Mesendoderm (in vitro differentiated cells): Measurements from ENCODE around the gene CCDC175.
A peak's percentile ranks its signal among the peaks of the same experiment; 100 is the strongest.

Source experiments
- DNase-seq: peaks from one replicate; pipeline ENCODE4 v3.0.0; 2013
- H2AK5ac ChIP-seq: 2 replicates; pipeline ENCODE4 v1.6.1; 2013; ENCODE audit warnings: low read length, inconsistent platforms
- H2BK120ac ChIP-seq: 2 replicates; pipeline ENCODE4 v1.6.1; 2013; ENCODE audit warnings: low read depth, mild to moderate bottlenecking, low read length, moderate library complexity, mixed read lengths
- H2BK15ac ChIP-seq: replicated peaks from 2 replicates; pipeline ENCODE4 v1.6.1; 2013; ENCODE audit warnings: low read depth, mild to moderate bottlenecking, moderate library complexity
- H2BK5ac ChIP-seq: 2 replicates; pipeline ENCODE4 v1.6.1; 2013; ENCODE audit warnings: low read length, inconsistent platforms
- H3K18ac ChIP-seq: 2 replicates; pipeline ENCODE4 v1.6.1; 2013; ENCODE audit warnings: mild to moderate bottlenecking, low read length, mixed read lengths
- H3K23ac ChIP-seq: one replicate; pipeline ENCODE4 v1.6.1; 2013; ENCODE audit warnings: low read length
- H3K27ac ChIP-seq: 2 replicates; pipeline ENCODE4 v1.5.1; 2013; ENCODE audit warnings: low read depth, mild to moderate bottlenecking, inconsistent platforms, low read length, moderate library complexity
- H3K27me3 ChIP-seq: 2 replicates; pipeline ENCODE4 v1.6.1; 2013; ENCODE audit warnings: low read length, control low read depth, mild to moderate bottlenecking, inconsistent platforms; ENCODE audit not compliant: insufficient read depth, poor library complexity
- H3K36me3 ChIP-seq: 2 replicates; pipeline ENCODE4 v1.6.1; 2013; ENCODE audit warnings: low read length, inconsistent platforms; ENCODE audit not compliant: control insufficient read depth, insufficient read depth
- H3K4ac ChIP-seq: one replicate; pipeline ENCODE4 v1.6.1; 2013; ENCODE audit warnings: low read depth, mild to moderate bottlenecking, low read length, moderate library complexity
- H3K4me1 ChIP-seq: 2 replicates; pipeline ENCODE4 v1.6.1; 2013; ENCODE audit warnings: low read depth, low read length, inconsistent platforms; ENCODE audit not compliant: control insufficient read depth
- H3K4me2 ChIP-seq: 2 replicates; pipeline ENCODE4 v1.6.1; 2013; ENCODE audit warnings: low read length
- H3K4me3 ChIP-seq: 2 replicates; pipeline ENCODE4 v1.5.1; 2013; ENCODE audit warnings: mild to moderate bottlenecking, low read length
- H3K56ac ChIP-seq: one replicate; pipeline ENCODE4 v1.6.1; 2013; ENCODE audit warnings: low read length
- H3K79me1 ChIP-seq: 2 replicates; pipeline ENCODE4 v1.6.1; 2013; ENCODE audit warnings: low read length, inconsistent platforms
- H3K79me2 ChIP-seq: 2 replicates; pipeline ENCODE4 v1.6.1; 2013; ENCODE audit warnings: mild to moderate bottlenecking, low read length; ENCODE audit not compliant: control insufficient read depth, insufficient read depth
- H3K9ac ChIP-seq: 2 replicates; pipeline ENCODE4 v1.6.1; 2013; ENCODE audit warnings: low read length, inconsistent platforms
- H4K5ac ChIP-seq: one replicate; pipeline ENCODE4 v1.6.1; 2013; ENCODE audit warnings: low read length
- H4K8ac ChIP-seq: one replicate; pipeline ENCODE4 v1.6.1; 2013; ENCODE audit warnings: low read depth, mild to moderate bottlenecking, control low read depth, low read length, moderate library complexity
- WGBS: extraction: QIAGEN DNeasy Blood & Tissue Kit; methylation state at CpG from one replicate; pipeline ENCODE4 v1.1.7; 2013; ENCODE audit warnings: low lambda C conversion rate, missing lambda C conversion rate; ENCODE audit not compliant: insufficient coverage; ENCODE audit errors: extremely low coverage; 5-methylcytosine and 5-hydroxymethylcytosine counted together

The CCDC175 gene

GRCh38 chr14:59595071-59595470 lies 18.5 kb upstream of the CCDC175 start:
- DNase-seq, result no peak
- Histone ChIP-seq H3K4me3 (no peak overlapping the region), H2BK120ac (no peak overlapping the region), H2AK5ac (no peak overlapping the region), H2BK5ac (no peak overlapping the region), H3K4ac (no peak overlapping the region), H3K36me3 (no peaks in the 10 kb centered on the region), H3K18ac (no peak overlapping the region), H2BK15ac (no peak overlapping the region), H4K5ac (no peak overlapping the region), H3K79me2 (no peaks in the 10 kb centered on the region), H4K8ac (no peak overlapping the region), H3K27me3 (no peaks in the 10 kb centered on the region), H3K4me2 (no peak overlapping the region), H3K56ac (no peak overlapping the region), H3K9ac (no peak overlapping the region), H3K79me1 (no peaks in the 10 kb centered on the region), H3K23ac (no peak overlapping the region), H3K27ac (no peak overlapping the region), H3K4me1 (no peaks in the 10 kb centered on the region)
- no CpG with 5 or more reads among the region's 6 CpGs for WGBS

- no peak overlapping the region for H2BK15ac ChIP-seq
- H3K4me3 ChIP-seq, result no peak overlapping the region
- H3K4me2 ChIP-seq, result no peak overlapping the region
- no peak for DNase-seq
- no peak overlapping the region for H4K5ac ChIP-seq
- H3K27ac ChIP-seq, result no peak overlapping the region
- no peaks in the 10 kb centered on the region for H3K79me1 ChIP-seq
- H3K18ac ChIP-seq, result no peak overlapping the region
- H3K9ac ChIP-seq, result no peak overlapping the region
- no peak overlapping the region for H2BK120ac ChIP-seq
- no peaks in the 10 kb centered on the region for H3K36me3 ChIP-seq
- no peak overlapping the region for H2BK5ac ChIP-seq
- H3K4me1 ChIP-seq, result no peaks in the 10 kb centered on the region
- no peaks in the 10 kb centered on the region for H3K27me3 ChIP-seq
- no peak overlapping the region for H3K23ac ChIP-seq
- no peak overlapping the region for H4K8ac ChIP-seq
- H2AK5ac ChIP-seq, result no peak overlapping the region
- H3K79me2 ChIP-seq, result no peaks in the 10 kb centered on the region
- WGBS, result no CpG with 5 or more reads among the region's 5 CpGs
- no peak overlapping the region for H3K4ac ChIP-seq
- H3K56ac ChIP-seq, result no peak overlapping the region
These were observed 15.2 kb upstream of the CCDC175 start for GRCh38 chr14:59591641-59592370.

- no CpG with 5 or more reads among the region's 3 CpGs for WGBS
- H3K4me3 ChIP-seq, result no peak overlapping the region
These were observed 11.5 kb upstream of the CCDC175 start for GRCh38 chr14:59588101-59588500.

GRCh38 chr14:59585891-59586554 lies 9.4 kb upstream of the CCDC175 start:
- DNase-seq, result no peak
- Histone ChIP-seq H3K79me1 (no peaks in the 10 kb centered on the region), H3K56ac (no peak overlapping the region), H2BK120ac (no peak overlapping the region), H3K4me1 (no peaks in the 10 kb centered on the region), H3K18ac (no peak overlapping the region), H3K23ac (no peak overlapping the region), H4K8ac (no peak overlapping the region), H3K79me2 (no peaks in the 10 kb centered on the region), H3K4ac (no peak overlapping the region), H3K4me2 (no peak overlapping the region), H3K27ac (no peak overlapping the region), H3K36me3 (no peaks in the 10 kb centered on the region), H2BK15ac (no peak overlapping the region), H3K27me3 (no peaks in the 10 kb centered on the region), H3K4me3 (no peak overlapping the region), H2AK5ac (no peak overlapping the region), H2BK5ac (no peak overlapping the region), H4K5ac (no peak overlapping the region), H3K9ac (no peak overlapping the region)
- no CpG with 5 or more reads among the region's 10 CpGs for WGBS

More at GRCh38 chr14:59588101-59588500, 11.5 kb upstream of the CCDC175 start:
- H3K27me3 ChIP-seq, result no peaks in the 10 kb centered on the region
- H2BK15ac ChIP-seq, result no peak overlapping the region
- no peak for DNase-seq
- no peak overlapping the region for H2BK120ac ChIP-seq
- no peak overlapping the region for H3K23ac ChIP-seq
- H3K18ac ChIP-seq, result no peak overlapping the region
- no peaks in the 10 kb centered on the region for H3K79me2 ChIP-seq
- no peak overlapping the region for H2BK5ac ChIP-seq
- no peaks in the 10 kb centered on the region for H3K79me1 ChIP-seq
- no peak overlapping the region for H4K8ac ChIP-seq
- no peak overlapping the region for H3K4me2 ChIP-seq
- no peak overlapping the region for H2AK5ac ChIP-seq
- no peak overlapping the region for H3K4ac ChIP-seq
- no peaks in the 10 kb centered on the region for H3K4me1 ChIP-seq
- H3K56ac ChIP-seq, result no peak overlapping the region
- H4K5ac ChIP-seq, result no peak overlapping the region
- H3K27ac ChIP-seq, result no peak overlapping the region
- no peaks in the 10 kb centered on the region for H3K36me3 ChIP-seq
- no peak overlapping the region for H3K9ac ChIP-seq

- Histone ChIP-seq H3K27me3 (no peaks in the 10 kb centered on the region), H3K4me2 (no peak overlapping the region), H3K4me1 (no peaks in the 10 kb centered on the region), H3K18ac (no peak overlapping the region), H3K27ac (no peak overlapping the region), H2BK15ac (no peak overlapping the region), H3K56ac (no peak overlapping the region), H4K8ac (no peak overlapping the region), H3K36me3 (no peaks in the 10 kb centered on the region), H3K4ac (no peak overlapping the region), H3K23ac (no peak overlapping the region), H2BK5ac (no peak overlapping the region), H3K79me2 (no peaks in the 10 kb centered on the region), H3K79me1 (no peaks in the 10 kb centered on the region), H3K4me3 (no peak overlapping the region), H3K9ac (no peak overlapping the region), H2BK120ac (no peak overlapping the region), H2AK5ac (no peak overlapping the region), H4K5ac (no peak overlapping the region)
- no CpG with 5 or more reads among the region's 2 CpGs for WGBS
- DNase-seq, result peak; percentile 43
These were observed 7.1 kb upstream of the CCDC175 start for GRCh38 chr14:59583755-59584154.
